Colonic mucosa (tissue), 4 donors: ENCODE results near the gene GID8. TPM values are rescaled to one million over a fixed set of nuclear protein-coding genes. Genes with fewer than 3 reads are reported as not detected.
"Not testable (repeated sequence)": the region's sequence is repeated elsewhere in the genome, so short reads cannot be mapped to it uniquely, and the experiment has no call there.

Source experiments
- DNase-seq: peaks from one replicate; pipeline ENCODE4 v3.0.0-alpha.2; 2020
- H3K27ac ChIP-seq: fragments of 200-600 bp; one replicate; pipeline ENCODE4 v1.8.0; 2021
- H3K27me3 ChIP-seq: fragments of 200-600 bp; one replicate; pipeline ENCODE4 v1.8.0; 2021
- H3K36me3 ChIP-seq: fragments of 200-600 bp; one replicate; pipeline ENCODE4 v1.8.0; 2021
- H3K4me1 ChIP-seq: fragments of 200-600 bp; one replicate; pipeline ENCODE4 v1.8.0; 2021; ENCODE audit warnings: mild to moderate bottlenecking
- H3K4me3 ChIP-seq: fragments of 200-600 bp; one replicate; pipeline ENCODE4 v1.8.0; 2021
- H3K9ac ChIP-seq, 2 donors: one replicate each; pipeline ENCODE4 v1.7.0; 2013; ENCODE audit warnings: control low read depth in 2 of 2, low read depth in 2 of 2, low read length in 2 of 2
- H3K9me3 ChIP-seq: fragments of 200-600 bp; one replicate; pipeline ENCODE4 v1.8.0; 2021
- intact Hi-C: fragments of 100-400 bp; cut with DNase I; formaldehyde crosslinking; loops from one replicate; pipeline ENCODE4 v1.14.1; 2022
- total RNA-seq, 2 donors: library from RNA; stranded (reverse); fragmentation: NEBNext Ultra II Directional in 1 of 2; extraction: Animal tissue kit (Norgen Biotek cat#: 25700) in 1 of 2; gene quantifications; one replicate each; pipeline ENCODE4 v1.2.1, GENCODE V29; 2021
- TF ChIP-seq, protein P1 (sequence below): fragments of 200-600 bp; IDR thresholded peaks from one replicate; pipeline ENCODE4 v1.8.0; 2022; ENCODE audit warnings: antibody characterized with exemption, mild to moderate bottlenecking
- donor health status: healthy.
- donor health status: DM: no; HTN: no; CAD: no.
- donor health status: DM: no; HTN: no; CAD: no.

GID8 gene
- total RNA-seq, 2 donors from 2014 or later, result 37.3 to 40.4 TPM

DNA sequence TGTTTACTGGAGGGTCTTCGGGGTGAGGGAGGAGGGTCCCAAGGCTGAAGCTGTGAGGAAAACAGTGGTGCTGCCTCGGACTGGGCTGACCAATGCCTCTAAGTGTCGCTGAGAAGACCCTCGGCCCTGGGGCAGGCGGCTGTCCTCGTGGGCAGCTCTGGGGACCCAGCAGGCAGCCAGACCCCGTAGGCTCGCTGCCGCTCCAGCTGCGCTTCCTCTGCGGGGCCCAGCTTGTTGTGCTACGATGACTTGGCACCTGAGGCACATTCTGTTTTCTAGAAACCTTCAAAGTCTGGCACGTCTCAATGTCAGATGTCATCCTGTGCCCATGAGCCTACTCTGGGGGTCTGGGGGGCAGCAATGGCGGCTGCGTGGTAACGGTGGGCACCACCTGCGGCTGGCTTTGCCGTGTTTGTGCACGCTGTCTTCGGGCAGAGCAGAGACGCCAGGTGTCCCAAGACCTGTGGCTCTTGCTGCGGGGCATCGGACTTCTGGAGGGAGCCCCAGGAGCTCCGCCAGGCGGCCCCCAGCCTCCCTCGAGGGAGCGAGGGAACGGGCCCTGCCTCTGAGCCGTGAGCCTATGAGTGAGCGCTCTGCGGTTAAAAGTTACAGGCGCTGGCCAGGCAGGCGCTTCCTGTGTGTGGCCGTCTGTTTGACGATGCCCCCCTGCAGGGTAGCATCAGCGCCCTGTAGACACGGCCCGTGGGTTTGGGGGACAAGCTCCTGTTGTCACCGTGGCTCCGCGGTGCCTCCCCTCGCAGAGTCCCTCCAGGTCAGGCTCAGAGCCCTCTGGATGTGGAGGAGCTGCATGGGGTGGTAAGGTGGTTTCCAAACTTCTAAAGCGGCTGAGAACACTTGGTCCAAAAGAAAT lies 21.4 kb downstream of the GID8 start:
- intact Hi-C loops, result no loop called here
- Histone ChIP-seq H3K9me3 (no peaks in the 10 kb centered on the region), H3K9ac (no peak overlapping the region), H3K4me1 (peaks cover 9% of the 10 kb centered on the region), H3K27ac (no peak overlapping the region), H3K4me3 (no peak overlapping the region), H3K27me3 (no peaks in the 10 kb centered on the region), H3K36me3 (no peaks in the 10 kb centered on the region)
- DNase-seq, result no peak
- TF ChIP-seq, protein P1, sequence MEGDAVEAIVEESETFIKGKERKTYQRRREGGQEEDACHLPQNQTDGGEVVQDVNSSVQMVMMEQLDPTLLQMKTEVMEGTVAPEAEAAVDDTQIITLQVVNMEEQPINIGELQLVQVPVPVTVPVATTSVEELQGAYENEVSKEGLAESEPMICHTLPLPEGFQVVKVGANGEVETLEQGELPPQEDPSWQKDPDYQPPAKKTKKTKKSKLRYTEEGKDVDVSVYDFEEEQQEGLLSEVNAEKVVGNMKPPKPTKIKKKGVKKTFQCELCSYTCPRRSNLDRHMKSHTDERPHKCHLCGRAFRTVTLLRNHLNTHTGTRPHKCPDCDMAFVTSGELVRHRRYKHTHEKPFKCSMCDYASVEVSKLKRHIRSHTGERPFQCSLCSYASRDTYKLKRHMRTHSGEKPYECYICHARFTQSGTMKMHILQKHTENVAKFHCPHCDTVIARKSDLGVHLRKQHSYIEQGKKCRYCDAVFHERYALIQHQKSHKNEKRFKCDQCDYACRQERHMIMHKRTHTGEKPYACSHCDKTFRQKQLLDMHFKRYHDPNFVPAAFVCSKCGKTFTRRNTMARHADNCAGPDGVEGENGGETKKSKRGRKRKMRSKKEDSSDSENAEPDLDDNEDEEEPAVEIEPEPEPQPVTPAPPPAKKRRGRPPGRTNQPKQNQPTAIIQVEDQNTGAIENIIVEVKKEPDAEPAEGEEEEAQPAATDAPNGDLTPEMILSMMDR, result no peak

- DNase-seq, result no peak
- no peaks in the 10 kb centered on the region for H3K27me3 ChIP-seq
- no peak overlapping the region for H3K9ac ChIP-seq
- no peak overlapping the region for H3K27ac ChIP-seq
- TF ChIP-seq, protein P1, result no peak
- no peaks in the 10 kb centered on the region for H3K9me3 ChIP-seq
- peaks cover 5% of the 10 kb centered on the region for H3K4me1 ChIP-seq
- no peaks in the 10 kb centered on the region for H3K36me3 ChIP-seq
- intact Hi-C loops, result no loop called here
- no peak overlapping the region for H3K4me3 ChIP-seq
These were observed 22.1 kb downstream of the GID8 start for GRCh38 chr20:62959998-62960436.

GRCh38 chr20:62960446-62961309 lies 22.7 kb downstream of the GID8 start:
- H3K27ac ChIP-seq, H3K4me3 ChIP-seq, intact Hi-C loops, H3K36me3 ChIP-seq, H3K9ac ChIP-seq, H3K9me3 ChIP-seq, H3K4me1 ChIP-seq, H3K27me3 ChIP-seq, DNase-seq: not testable (repeated sequence)

DNA sequence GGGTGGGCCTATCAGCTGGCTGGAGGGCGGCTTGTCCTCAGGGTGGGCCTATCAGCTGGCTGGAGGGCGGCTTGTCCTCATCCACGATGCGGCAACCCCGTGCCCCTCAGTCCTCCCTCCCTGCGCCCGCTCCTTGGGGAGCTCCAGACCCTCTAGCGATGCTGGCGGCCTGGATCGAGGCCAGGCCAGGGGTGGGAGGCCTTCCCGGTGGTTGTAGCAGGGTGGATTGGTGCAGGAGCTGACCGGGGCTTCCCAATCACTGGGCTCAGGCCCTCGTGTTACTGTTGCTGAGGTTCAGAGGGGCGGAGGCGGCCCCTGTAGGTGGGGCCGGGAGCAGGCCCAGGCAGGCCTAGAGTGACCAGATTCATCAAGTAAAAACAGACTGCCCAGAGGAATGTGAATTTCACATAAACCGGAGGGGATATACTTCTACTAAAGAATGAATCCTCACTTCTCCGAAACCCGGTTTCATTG lies 23.4 kb downstream of the GID8 start:
- H3K36me3 ChIP-seq, result no peaks in the 10 kb centered on the region

DNA sequence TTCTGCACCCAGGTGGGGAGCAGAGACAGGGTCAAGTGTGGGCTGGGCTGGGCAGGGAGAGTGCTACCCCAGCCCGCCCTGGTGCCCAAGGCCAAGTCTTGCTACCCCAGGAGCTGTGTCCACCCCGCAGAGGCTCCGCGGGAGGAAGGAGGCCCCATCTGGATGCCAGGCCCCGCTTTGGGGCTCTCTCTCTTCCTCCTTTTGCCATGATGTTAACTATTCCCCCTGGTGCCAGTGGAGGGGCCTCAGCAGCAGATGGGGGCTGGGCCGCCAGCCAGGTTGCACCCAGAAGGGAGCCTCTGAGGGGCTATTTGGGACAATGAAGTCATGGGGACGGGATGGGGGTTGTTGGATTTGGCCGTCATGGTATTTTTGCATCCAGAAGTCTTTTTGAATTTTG lies 23.9 kb downstream of the GID8 start:
- Histone ChIP-seq H3K4me3 (no peak overlapping the region), H3K4me1 (no peaks in the 10 kb centered on the region), H3K27me3 (no peaks in the 10 kb centered on the region), H3K36me3 (no peaks in the 10 kb centered on the region), H3K9ac (no peak overlapping the region), H3K27ac (no peak overlapping the region), H3K9me3 (no peaks in the 10 kb centered on the region)
- TF ChIP-seq, protein P1, result no peak
- no peak for DNase-seq
- intact Hi-C loops, result no loop called here

More for the DNA sequence above, 23.4 kb downstream of the GID8 start:
- Histone ChIP-seq H3K9ac (no peak overlapping the region), H3K9me3 (no peaks in the 10 kb centered on the region), H3K27me3 (no peaks in the 10 kb centered on the region), H3K27ac (no peak overlapping the region), H3K4me3 (no peak overlapping the region), H3K4me1 (no peaks in the 10 kb centered on the region)
- intact Hi-C loops, result no loop called here
- DNase-seq, result no peak
- TF ChIP-seq, protein P1, result no peak
